GM19099 (cell line): ENCODE results near the gene ARPC4.

Experiments
- POLR2A ChIP-seq: IDR thresholded peaks from 3 replicates; pipeline ENCODE4 v1.6.1; 2011; ENCODE audit warnings: low read depth; ENCODE audit not compliant: insufficient read length; ENCODE audit errors: extremely low read depth

ARPC4 gene

DNA sequence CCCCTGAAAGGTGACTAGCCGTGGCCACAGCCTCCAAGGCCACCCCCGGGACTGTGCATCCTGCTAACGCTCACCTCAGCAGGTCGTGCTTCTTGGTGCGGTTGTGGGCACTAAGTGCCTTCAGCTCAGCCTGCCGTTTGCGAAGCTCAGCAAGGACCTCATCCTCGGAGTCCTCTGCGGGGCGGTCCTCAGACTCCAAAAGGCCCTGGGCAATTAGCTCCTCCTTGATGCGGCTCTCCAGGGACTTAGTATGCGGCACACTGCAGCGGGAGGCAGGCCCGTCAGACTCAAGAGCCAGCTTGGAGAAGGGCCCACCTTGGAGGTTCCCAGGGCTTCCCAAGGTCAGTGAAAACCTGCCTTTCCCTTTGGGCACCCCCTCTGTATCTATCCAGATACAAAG, 8.9 kb upstream of the ARPC4 start:
- TF ChIP-seq POLR2A: no peak

DNA sequence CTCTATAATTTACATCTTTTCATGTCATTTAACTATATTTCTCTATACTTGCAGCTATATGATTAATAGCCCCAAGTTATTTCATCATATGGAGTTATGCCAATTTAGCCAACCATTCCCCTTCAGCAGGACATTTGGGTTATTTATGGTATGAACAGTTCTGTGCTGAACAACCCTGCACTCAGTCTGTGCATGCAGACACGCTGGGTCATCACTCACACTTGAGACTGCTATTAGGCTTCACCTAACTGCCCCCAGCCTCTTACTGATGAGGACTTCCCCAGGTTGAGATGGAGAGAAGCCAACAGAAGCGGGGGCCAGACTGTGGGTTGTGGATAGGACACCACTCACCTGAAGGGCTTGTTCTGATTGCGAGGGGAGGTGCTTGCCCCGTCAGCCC, 7.9 kb upstream of the ARPC4 start:
- TF ChIP-seq POLR2A: no peak

DNA sequence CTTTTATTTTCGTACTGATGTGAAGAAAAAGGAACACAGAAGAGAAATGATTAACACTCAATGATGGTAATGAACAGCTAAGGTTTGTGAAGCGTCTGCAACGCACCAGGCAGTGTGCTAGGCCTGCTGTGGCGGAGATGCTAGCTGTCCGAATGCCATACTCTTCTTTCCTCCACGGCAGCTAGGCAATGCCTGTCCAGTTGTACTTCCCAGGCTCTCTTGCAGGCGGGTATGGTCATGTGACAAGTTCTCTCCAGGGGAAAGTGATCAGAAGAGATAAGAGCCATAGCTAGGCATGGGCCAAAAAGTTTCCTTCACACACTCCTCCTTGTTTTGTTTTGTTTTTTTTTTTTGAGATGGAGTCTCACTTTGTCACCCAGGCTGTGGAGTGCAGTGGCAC, 7.3 kb upstream of the ARPC4 start:
- TF ChIP-seq POLR2A: no peak

DNA sequence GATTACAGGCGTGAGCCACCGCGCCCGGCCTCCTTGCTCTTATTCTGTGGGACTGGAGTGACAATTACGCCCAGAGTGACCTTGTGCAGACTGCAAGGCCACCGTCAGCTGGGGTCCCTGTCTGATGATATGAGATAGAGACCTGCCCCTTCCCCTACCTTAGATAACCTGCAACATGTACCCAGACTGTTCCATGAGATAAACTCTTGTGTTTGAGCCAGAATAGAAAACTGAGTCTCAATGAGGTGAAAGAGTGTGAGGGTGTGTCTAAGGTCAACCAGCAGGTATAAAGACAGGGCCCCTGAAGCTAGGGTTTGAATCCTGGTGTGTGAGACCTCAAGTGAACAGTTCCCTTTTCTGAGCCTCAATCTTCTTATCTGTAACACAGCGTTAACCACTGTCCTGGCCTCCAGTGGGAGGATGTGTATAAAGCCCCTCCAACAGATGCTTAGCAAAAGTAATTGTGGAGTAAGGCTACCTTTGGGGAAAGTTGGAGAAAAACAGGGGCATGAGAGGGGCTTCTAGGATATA, 6.6 kb upstream of the ARPC4 start:
- TF ChIP-seq POLR2A: no peak

DNA sequence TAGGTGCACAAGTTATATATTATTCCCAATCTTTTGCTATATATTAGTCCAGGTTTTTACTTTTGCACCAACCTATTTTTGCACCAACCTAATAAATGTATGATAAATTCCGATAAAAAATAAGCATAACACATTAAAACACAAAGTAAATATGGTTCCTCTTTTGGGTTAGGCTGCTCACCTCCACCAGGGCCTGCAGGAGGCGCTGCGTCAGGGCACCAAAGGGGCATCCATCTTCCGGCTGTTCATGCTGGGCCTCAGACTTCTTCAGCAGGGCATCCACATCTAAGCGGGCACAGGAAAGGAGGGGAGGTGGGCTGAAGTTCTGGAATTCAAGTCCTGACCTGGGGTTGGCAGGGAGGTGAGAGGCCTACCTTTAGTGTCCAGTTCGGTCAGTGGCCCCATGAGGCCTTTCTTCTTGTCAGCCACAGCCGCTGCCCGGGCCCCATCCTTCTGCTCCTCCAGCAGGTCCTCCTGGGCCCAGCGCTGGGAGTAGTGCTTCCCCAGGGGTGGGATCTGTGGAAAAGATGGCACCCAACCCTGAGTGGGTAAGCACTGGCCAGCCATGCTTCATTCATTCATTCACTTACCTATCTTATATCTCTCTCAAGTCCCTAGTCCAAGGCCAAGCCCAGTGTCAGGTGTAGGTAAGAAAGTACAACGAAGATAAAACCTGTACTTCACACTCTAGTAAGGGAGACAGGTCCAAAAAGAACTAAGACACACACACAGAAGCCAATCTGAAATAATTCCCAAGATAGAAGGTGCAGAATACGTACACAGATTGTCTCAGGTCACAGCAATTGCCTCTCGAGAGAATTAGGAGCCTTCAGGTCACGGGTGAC, 5.8 kb upstream of the ARPC4 start:
- no peak for TF ChIP-seq POLR2A

DNA sequence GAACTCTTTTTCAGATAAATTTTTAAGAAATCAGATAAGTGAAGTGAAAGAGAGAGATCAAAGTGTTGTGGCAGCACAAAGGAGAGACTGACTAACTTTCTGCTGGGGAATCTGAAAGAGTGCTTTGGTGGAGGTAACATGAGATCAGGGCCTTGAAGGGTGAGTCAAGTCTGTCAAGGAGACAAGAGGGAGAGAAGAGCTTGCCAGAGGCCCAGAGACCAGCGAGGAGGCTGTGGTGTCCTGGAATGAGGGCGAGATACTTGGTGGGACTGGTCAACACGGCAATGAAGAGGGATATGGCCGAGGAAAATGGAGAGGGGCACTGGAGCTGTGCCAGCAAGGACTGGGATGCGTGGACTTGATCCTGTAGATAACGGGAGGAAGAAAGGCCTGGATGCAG, 5.2 kb upstream of the ARPC4 start:
- TF ChIP-seq POLR2A: no peak

DNA sequence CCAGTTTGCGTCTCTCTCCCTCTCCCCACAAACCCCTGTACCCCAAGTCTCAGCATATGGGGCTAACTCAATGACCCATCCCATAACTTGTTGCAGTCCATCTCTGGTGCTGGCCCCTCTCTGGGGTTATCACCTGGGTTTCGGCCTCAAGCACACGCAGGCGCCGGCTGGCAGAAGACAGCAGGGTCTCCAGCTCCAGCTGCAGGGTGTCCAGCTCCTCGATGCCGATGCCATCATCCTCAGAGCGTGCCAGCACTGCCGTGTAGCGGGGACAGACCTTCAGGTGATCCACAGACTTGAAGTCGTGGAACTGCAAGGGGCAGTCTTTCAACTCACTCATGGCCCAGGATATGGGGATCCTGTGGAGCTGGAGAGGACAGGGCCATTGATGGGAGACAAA, 1.8 kb upstream of the ARPC4 start:
- no peak for TF ChIP-seq POLR2A

DNA sequence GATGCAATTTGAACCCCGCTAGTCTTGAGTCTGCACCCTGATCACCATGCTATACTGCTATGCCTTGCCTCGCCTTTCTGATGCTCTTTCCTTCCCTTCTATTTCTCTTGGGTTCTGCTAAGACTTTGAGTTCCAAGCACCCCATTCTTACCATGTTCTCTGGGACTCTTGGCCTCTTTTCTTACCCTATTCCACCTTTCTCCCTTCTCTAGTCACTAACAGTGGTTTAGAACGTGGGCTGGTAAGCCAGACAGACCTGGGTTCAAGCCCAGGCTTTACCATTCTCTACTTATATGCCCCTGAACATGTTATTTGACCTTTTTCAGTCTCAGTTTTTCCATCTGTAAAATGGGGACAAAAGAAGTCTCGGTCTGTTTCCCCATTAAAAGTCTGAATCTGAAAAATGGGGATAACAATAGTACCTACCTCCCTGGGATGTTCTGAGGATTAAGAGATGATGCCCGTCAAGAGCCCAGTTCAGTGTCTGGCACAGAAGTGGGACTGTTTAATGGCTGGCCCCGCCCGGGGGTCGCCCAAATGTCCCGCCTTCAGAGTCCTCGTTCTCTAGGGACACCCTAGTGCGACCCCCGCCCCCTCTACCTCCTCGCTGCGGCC, 985 bp upstream of the ARPC4 start:
- no peak for TF ChIP-seq POLR2A

DNA sequence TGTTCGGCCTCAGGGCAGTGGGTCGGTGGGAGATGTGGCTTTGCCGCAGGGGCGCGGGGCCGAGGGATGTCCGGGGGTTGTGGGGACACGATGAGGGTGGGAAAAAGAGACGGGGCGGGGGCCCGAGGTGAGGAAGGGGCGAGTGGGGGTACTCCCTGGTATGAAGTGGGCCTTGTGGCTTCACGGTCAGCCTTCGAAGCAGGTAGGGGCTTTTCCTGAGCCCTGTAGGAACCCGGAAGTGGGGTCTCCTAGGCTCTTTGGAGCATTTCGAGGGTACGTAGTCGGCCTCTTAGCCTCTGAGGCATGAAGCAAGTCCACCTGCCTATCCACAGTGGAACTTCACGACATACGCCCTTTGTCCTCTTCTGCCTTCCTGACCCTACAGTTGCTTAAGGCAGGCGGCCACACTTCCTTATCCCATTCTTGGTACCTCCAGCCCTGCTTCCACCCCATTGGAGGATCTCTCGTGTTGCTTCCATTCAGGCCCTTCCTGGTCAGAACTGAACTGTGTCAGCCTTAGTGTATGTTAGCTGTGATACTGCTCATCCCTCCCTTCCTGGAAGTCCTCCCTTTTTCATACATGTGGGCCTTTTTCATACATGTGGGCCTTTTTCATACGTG, 389 bp downstream of the ARPC4 start:
- peak; percentile 21 for TF ChIP-seq POLR2A

DNA sequence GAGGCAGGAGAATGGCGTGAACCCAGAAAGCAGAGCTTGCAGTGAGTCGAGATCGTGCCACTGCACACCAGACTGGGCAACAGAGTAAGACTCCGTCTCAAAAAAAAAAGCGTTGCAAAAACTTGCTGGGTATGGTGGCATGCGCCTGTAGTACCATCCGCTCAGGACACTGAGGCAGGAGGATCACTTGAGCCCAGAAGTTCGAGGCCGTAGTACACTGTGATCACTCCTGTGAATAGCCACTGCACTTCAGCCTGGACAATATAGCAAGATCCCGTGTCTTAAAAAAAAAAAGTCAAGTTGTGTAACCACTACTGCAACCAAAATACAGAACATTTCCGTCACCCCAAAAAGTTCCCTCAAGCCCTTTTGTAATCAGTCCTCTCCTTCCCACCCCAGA, 1.5 kb downstream of the ARPC4 start:
- no peak for TF ChIP-seq POLR2A

DNA sequence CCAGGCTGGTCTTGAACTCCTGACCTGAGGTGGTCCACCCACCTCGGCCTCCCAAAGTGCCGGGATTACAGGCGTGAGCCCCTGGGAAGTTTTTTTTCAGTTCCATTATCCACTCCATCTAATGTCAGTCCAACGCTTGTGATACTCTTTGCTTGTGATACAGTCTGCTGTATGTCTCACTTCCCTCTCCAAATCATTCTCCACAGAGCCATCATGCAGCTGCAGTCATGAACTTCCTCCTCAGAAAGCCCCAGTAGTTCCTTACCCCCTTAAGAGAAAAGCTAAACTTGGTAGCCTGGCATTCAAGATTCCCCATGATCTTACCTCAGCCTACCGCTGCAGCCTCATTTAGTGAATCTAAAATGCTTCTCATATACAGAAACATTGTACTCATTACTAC, 2.3 kb downstream of the ARPC4 start:
- TF ChIP-seq POLR2A: no peak

DNA sequence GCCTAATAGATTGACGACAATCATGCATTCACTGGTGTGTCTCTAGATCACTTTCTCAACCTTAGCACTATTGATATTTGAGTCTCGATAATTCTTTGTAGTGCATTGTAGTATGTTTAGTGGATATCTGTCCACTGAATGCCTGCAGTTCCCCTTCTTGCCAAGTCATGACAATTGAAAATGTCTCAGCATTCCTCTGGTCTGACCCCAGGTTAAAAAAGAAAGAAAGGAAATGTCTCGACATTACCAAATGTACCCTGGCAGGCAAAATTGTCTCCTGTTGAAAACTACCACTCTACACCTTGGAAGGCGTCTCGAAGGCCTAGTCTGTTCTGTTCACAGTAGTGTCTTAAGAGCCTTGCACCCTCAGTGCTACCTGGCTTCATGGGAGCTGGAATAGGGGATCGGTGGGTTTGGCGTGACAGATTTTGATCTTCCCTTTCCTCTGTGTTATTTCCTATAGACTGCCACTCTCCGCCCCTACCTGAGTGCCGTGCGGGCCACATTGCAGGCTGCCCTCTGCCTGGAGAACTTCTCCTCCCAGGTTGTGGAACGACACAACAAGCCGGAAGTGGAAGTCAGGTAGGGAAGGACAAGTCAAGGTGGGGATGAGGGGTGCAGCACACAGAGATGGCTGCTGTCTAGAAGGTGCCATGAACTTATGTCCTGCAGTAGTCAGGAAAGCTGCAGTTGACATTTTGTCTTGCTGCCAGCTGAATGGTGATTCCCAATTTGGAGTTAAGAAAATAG, 4.5 kb downstream of the ARPC4 start:
- no peak for TF ChIP-seq POLR2A

DNA sequence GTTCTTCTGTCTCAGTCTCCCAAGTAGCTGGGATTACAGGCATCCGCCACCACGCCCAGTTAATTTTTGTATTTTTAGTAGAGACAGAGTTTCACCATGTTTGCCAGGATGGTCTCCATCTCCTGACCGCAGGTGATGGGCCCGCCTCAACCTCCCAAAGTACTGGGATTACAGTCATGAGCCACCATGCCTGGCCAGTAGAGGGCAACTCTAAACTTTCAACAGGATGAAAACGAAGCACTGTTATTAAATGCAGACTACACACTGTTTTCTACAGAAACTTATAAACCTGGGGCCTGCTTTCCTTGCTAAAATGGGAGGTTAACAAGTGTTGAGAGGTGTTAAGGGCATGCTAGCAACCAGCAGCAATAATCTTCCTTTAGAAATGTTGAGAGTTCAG, 7.6 kb downstream of the ARPC4 start:
- no peak for TF ChIP-seq POLR2A

DNA sequence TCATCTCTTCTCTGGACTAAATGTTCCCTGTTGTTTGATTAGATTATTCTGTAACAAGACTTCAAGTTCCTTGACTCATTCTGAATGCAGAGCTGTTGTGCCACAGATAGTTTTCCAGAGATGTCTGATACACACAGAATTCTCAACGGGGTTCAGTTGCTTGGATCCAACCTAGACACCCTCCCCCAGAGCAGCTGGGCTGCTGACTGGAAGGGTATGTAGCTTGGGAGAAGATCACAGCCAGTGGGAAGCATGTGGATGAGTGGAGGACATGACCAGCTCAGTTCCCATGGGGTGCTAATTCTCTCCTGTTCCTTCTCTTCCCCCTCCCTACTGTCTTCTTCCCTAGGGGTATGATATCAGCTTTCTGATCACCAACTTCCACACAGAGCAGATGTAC, 10.6 kb downstream of the ARPC4 start:
- no peak for TF ChIP-seq POLR2A

DNA sequence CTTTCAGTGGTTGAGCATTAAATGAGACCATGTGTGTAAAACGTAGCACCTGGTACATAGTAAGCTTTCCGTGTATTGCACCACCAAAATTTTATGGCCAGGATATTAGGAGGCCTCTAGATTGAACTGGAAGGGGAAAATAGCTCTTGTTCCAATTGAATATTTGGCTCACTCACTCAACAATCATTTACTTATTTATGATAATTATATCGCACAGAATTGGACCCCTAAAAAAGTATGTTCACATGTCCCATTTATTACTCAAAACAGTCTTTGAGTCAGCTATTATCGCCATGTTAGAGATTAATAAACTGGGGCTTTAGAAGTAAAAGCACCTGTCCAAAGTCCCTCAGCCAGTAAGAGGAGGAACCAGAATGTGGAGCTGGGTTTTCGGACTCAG, 12.1 kb downstream of the ARPC4 start:
- no peak for TF ChIP-seq POLR2A
